Activated CD4-positive, alpha-beta T cell treated with anti-CD3 and anti-CD28 coated beads, Interleukin-2, amount 50 U/mL, for 24 hours (primary cell): ENCODE data around the gene SLC29A2.
"Not testable (repeated sequence)": the region's sequence is repeated elsewhere in the genome, so short reads cannot be mapped to it uniquely, and the experiment has no call there.

ENCODE experiments used
- DNase-seq, 2 donors: peaks; one replicate each; pipeline ENCODE4 v3.0.0-alpha.2; 2020; ENCODE audit warnings: low read depth in 1 of 2, low spot score in 1 of 2

SLC29A2 gene

DNA sequence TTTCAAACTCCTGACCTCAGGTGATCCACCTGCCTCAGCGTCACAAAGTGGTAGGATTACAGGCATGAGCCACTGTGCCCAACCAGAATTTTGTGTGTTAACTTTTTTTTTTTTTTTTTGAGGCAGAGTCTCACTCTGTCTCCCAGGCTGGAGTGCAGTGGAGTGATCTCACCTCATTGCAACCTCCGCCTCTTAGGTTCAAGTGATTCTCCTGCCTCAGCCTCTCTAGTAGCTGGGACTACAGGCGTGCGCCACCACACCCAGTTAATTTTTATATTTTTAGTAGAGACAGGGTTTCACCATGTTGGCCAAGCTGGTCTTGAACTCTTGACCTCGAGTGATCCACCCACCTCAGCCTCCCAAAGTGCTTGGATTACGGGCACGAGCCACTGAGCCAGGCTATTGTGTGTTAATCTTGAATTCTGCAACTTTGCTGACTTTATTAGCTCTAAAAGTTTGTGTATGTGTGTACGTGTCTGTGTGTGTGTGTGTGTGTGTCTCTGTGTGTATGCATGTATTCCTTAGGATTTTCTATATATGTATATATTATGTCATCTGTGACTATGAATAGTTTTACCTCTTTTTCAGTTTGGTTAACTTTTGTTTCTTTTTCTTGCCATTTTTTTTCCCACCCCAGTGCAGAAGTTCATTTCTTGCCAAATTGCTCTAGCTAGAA, 20.9 kb downstream of the SLC29A2 start:
- not testable (repeated sequence) for DNase-seq

DNA sequence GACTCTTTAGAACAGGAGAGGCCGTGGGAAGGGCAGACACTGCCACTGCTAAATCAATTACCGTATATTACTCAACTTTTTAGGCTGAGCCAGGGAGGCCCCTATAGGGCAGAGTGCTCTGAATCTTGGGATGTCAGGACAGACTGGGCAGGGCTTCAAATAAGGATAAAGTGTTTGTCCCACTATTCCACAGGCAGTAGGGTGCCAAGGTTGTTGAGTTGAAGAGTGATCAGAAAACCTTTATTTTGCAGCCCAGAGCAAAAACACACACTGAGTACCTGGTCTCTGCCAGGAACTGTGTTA, 22.5 kb downstream of the SLC29A2 start:
- no peak for DNase-seq

DNA sequence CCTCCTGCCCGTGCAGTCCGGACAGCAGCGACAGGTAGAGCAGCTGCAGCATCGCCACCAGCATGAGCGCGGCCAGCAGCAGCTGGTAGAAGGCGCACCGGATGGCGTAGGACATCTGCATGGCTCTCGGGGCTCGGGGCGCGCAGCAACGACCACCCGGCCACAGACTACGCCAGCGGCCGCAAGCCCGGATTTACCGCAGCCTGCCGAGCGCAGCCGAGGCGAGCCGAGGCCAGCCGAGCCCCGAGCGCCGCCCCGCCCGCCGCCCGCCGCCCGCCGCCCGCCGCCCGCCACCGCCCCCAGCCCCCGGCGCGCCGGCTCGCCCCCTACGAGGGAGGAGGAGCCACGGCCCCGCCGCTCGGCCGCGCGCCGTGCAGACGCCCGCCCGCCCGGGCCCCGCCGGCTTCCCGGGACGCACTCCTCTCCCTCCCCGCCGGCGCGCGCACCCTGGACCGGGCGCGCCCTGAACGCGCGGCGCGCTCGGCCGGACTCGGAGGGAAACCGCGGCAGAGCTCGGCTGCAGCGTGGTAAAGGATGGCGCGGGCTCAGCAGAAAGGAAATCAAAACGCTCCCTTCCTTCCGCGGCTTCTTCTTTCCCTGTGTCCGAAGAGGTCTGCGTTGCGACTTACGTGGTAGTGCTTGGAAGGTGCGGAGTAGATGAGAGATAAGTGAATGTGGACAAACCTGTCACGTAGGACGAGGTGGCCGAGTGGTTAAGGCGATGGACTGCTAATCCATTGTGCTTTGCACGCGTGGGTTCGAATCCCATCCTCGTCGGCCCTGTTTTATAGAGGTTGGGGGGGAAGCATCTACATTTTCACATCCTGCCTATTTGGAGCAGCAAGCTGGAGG, 23.9 kb downstream of the SLC29A2 start, which contains the start of gene B4GAT1:
B4GAT1 (minus strand) TSS at position 205 of the 852 bp plus-strand sequence; CDS start at position 121, 84 bp downstream.
- DNase-seq, result peak; percentile 82 to 87

DNA sequence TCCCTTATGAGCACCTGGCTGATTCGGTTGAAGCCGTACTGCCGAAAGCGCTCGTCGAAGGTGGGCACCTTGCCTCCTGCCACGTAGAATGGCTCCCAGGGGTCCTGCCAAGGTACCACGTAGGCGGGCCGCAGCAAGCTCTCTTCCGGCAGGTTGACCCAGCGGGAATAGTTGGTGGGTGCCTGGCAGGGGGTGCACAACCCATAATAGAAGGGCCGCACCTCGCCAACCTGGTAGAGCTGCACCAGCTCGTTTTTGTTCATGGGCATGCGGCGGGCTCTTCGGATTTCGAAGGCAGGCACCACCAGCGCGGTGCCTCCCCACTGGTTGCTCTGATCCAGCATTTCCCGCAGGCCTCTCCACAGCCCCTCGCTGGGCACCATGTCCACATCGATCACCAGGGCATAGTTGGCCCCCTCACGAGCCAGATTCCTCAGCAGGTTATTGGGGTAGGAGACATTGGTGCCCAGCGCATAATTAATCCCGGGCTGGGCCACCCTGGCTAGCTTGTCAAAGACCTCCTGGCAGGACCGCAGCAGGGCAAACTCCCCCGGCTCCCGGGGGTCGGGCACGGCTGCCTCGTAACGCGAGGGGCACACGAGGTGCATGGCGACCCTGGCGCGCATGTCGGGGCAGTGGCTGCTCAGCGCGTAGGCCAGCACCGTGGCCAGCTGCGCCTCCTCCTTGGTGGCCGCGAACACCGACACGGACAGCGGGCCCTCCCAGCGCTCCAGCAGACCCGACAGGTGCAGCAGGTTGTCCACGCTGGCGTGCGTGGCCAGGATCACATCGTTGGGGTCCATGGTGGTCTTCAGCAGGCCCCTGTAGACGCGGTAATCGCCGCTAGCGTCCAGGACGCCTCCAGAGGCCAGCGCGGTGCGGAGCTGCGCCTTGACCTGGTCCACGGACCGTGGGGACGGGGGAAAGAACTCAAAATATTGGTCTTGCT, 24.8 kb downstream of the SLC29A2 start:
- no peak for DNase-seq

DNA sequence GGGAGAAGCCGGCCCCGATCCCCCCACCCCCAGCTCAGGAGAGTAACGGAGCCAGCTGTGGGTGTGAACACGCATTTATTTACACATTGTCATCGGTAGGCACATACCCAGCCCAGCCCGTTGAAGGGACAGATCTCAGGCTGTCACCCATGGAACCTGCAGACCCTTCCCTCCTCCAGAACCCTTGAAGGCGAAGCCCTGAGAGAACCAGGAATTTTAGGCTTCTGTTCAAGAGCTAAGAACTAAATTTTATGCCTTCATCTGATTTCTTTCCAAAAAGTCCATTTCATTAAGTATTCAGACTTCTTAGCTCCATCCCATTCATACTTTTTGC, 26.3 kb downstream of the SLC29A2 start:
- no peak for DNase-seq

GRCh38 chr11:66344550-66345315, 26.8 kb downstream of the SLC29A2 start, which contains the start of gene BRMS1:
Gene BRMS1, minus strand, starts transcription at chr11:66345104. Its CDS starts 2,870 bp downstream, at chr11:66342234.
- DNase-seq, result peak; percentile 84 to 95

DNA sequence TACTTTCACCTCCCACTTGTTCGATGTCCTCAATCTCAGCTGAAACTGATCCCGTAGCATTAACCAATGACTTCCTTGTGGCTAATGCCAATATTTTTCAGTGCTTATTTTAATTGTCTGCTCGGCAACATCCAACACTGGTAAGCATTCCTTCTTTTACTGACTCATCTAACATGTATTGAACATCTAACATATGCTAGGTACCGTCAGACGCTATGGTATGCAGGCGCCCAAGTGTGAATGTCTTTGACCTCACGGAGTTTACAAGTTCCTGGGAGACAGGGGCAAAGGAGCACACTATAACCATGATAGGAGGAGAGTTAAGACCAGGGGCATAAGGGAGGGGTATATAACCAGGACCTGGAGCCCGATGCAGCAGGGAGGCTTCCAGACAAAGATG, 28.4 kb downstream of the SLC29A2 start:
- DNase-seq, result no peak

- no peak for DNase-seq
Measured at GRCh38 chr11:66341502-66342126, 29.9 kb downstream of the SLC29A2 start.

GRCh38 chr11:66340596-66341501, 30.7 kb downstream of the SLC29A2 start:
- no peak for DNase-seq

GRCh38 chr11:66339686-66340483, 31.7 kb downstream of the SLC29A2 start:
- no peak for DNase-seq

DNA sequence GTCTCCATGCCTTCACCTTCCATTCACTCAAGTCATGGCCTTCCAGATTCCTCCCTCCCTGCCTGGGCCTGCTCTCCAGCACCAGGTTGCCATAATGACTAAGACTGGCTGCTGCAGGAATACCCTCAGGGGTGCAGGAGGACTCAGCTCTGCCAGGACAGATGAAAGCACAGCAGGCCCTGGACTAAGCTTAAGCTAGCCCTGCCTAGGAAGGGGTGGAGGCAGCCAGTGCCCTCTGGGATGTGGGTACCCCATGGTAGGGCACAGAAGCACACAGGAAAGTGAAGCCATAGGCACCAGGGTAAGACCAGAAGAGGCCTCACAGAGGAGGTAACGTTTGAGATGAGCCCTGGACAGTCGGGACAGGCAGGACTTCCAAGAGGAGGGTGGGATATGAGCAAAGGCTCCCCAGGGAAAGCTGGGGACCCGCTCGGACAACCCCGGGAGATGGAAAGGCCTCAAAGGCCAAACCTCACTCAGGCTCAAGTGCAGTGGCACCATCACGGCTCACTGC, 32.3 kb downstream of the SLC29A2 start:
- DNase-seq, result no peak

DNA sequence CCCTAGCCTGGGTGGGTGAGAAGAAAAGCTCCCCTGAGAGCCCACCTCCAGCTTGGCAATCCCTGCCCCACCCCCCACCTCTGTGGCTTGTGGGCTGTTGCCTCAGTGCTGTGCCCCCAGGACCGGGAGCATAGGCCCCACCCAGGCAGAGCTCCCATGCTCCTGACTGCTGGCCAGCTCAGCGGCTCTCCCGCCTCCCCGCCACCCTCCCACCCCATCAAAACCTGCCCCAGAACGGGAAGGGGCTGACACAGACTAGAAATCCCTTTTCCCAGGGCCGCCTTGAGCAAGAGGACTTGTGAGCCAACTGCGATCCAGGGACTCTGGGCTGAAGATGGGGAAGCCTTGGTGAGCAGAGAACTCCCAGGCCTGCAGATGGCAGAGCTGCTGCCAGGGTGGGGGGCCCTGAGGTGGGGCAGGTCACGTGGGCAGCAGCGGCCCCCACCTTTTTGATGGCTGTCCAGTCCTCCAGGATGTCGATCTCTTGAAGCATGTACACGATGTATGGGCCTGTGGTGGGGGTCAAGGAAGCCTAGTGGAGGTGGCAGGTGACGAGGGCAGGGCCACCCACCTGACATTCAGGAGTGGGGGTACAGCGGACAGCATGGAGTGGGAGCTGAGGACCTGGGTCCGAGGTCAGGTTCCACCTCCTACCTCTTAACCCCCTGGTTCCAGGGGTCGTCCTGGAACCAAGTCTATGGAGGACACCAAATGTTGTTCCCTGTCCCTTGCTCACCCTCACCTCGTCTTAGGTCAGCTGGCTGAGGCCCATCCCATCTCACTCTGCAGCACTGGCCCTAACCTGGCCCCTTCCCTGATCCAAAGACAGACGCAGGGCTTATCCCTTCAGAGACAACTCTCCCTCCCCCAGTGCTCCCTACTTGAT, 33.0 kb downstream of the SLC29A2 start:
- DNase-seq, result no peak

- no peak for DNase-seq
Measured at GRCh38 chr11:66337103-66337899, 34.3 kb downstream of the SLC29A2 start.

GRCh38 chr11:66336234-66337102, 35.1 kb downstream of the SLC29A2 start, which contains the start of gene RIN1:
Gene RIN1, minus strand, starts transcription at chr11:66336434. Its CDS starts 32 bp downstream, at chr11:66336402.
- no peak for DNase-seq

GRCh38 chr11:66335531-66336233, 35.9 kb downstream of the SLC29A2 start:
- DNase-seq, result no peak
